ENCODE results near the gene IL15RA.

IL15RA gene

DNA sequence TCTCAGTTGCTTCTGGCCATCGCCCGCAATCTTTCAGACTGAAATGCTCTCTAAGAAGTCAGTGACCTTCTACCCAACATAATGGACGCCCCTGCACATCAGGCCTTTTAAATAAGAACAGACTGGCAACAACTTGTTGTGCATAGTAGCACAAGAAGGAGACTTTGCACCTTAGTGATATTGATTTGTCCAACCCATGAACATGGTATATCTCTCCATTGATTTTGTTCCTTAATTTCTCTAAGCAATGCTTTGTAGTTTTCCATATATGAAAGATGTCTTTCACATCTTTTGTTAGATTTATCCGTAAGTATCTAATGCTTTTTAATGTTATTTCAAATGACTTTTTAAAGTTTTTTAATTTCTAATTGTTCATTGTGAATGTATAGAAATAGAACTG is 4.3 kb downstream of the IL15RA start:
- no peaks in the 10 kb centered on the region for H3K27me3 ChIP-seq (ENCODE audit: insufficient read depth, poor library complexity, severe bottlenecking)
- TF ChIP-seq CTCF (IDR thresholded peaks at IDR 0.05; ENCODE audit: insufficient read depth, low read length): no peak
- DNase-seq (ENCODE audit: low read depth in 1 of 2, low spot score in 1 of 2): no peak
- H3K27ac ChIP-seq (replicated peaks): no peak overlapping the region
- H3K4me3 ChIP-seq (replicated peaks; ENCODE audit: insufficient read depth, low read length): no peak overlapping the region

- TF ChIP-seq SPI1 (IDR thresholded peaks at IDR 0.05; ENCODE audit: borderline replicate concordance, low read depth) (no peak), CTCF (IDR thresholded peaks at IDR 0.05; ENCODE audit: insufficient read depth, low read length) (no peak), GABPA (IDR thresholded peaks at IDR 0.05; ENCODE audit: low read depth) (no peak), POLR2AphosphoS5 (IDR thresholded peaks at IDR 0.05; ENCODE audit: low read depth) (no peak), REST (IDR thresholded peaks at IDR 0.05; ENCODE audit: insufficient replicate concordance, low read depth) (no peak)
- H3K27ac ChIP-seq (replicated peaks): no peak overlapping the region
- no peak overlapping the region for H3K4me3 ChIP-seq (replicated peaks; ENCODE audit: insufficient read depth, low read length)
- no peak for DNase-seq (ENCODE audit: low read depth in 1 of 2, low spot score in 1 of 2)
- H3K27me3 ChIP-seq (ENCODE audit: insufficient read depth, poor library complexity, severe bottlenecking): no peaks in the 10 kb centered on the region
Measured at GRCh38 chr10:5971886-5972285, 5.5 kb downstream of the IL15RA start.

DNA sequence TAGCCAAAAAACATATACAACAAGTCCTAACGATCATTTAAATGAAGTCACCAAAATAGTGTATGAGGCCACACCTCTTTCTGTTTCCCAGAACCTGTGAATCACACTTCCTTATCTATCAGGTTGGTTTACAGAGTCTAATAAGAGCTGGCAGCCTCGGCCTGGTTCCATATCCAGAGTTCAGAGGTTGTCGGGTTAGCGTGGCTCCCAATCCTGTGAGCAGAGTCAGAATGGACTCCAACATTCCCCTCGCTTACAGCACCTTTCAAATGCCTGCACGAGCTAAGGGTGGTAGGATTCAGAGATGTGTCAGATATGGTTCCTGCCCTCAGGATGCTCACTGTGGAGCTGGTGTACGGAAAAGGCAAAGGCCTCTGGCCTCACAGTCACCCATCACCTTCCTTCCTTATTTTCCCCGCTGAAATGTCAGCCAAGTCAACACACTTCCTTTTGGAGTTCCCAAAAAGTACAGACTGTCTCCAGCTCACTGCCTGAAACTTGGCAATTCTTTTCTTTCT is 6.0 kb downstream of the IL15RA start:
- no peak overlapping the region for H3K4me3 ChIP-seq (replicated peaks; ENCODE audit: insufficient read depth, low read length)
- no peak for TF ChIP-seq GABPA (IDR thresholded peaks at IDR 0.05; ENCODE audit: low read depth)
- DNase-seq (ENCODE audit: low read depth in 1 of 2, low spot score in 1 of 2): no peak
- no peak overlapping the region for H3K27ac ChIP-seq (replicated peaks)
- H3K27me3 ChIP-seq (ENCODE audit: insufficient read depth, poor library complexity, severe bottlenecking): no peaks in the 10 kb centered on the region

- Histone ChIP-seq H3K27ac (replicated peaks) (no peak overlapping the region), H3K27me3 (ENCODE audit: insufficient read depth, poor library complexity, severe bottlenecking) (no peaks in the 10 kb centered on the region), H3K4me3 (replicated peaks; ENCODE audit: insufficient read depth, low read length) (no peak overlapping the region)
- no peak for DNase-seq (ENCODE audit: low read depth in 1 of 2, low spot score in 1 of 2)
- TF ChIP-seq CTCF (IDR thresholded peaks at IDR 0.05; ENCODE audit: insufficient read depth, low read length) (no peak), REST (IDR thresholded peaks at IDR 0.05; ENCODE audit: insufficient replicate concordance, low read depth) (no peak)
Measured at GRCh38 chr10:5970527-5970926, 6.8 kb downstream of the IL15RA start.
